ENCODE results near the gene TMEM156. TPM values are rescaled to one million over a fixed set of nuclear protein-coding genes. Genes with fewer than 3 reads are reported as not detected.

TMEM156 gene
- total RNA-seq, 1 donor from 2014 or later: not detected

- H2AFZ ChIP-seq (replicated peaks): peak overlapping the region; percentile 50
- H3K27ac Mint-ChIP-seq: no peak overlapping the region
- no peaks in the 10 kb centered on the region for H3K79me2 ChIP-seq (ENCODE audit: low read depth)
- H3K4me1 ChIP-seq: no peaks in the 10 kb centered on the region
- no peak overlapping the region for H3K4me3 ChIP-seq
- no peaks in the 10 kb centered on the region for H3F3A ChIP-seq (ENCODE audit: low read depth)
- H3K9me3 ChIP-seq (ENCODE audit: low read depth): no peaks in the 10 kb centered on the region
- H3K27ac ChIP-seq: no peak overlapping the region
- TF ChIP-seq, protein P1, sequence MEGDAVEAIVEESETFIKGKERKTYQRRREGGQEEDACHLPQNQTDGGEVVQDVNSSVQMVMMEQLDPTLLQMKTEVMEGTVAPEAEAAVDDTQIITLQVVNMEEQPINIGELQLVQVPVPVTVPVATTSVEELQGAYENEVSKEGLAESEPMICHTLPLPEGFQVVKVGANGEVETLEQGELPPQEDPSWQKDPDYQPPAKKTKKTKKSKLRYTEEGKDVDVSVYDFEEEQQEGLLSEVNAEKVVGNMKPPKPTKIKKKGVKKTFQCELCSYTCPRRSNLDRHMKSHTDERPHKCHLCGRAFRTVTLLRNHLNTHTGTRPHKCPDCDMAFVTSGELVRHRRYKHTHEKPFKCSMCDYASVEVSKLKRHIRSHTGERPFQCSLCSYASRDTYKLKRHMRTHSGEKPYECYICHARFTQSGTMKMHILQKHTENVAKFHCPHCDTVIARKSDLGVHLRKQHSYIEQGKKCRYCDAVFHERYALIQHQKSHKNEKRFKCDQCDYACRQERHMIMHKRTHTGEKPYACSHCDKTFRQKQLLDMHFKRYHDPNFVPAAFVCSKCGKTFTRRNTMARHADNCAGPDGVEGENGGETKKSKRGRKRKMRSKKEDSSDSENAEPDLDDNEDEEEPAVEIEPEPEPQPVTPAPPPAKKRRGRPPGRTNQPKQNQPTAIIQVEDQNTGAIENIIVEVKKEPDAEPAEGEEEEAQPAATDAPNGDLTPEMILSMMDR (IDR thresholded peaks at IDR 0.05): no peak
- no peak for TF ChIP-seq EZH2phosphoT487 (IDR thresholded peaks at IDR 0.05)
- no peak for TF ChIP-seq EZH2 (IDR thresholded peaks at IDR 0.05)
- no peaks in the 10 kb centered on the region for H3K4me1 Mint-ChIP-seq
- no peaks in the 10 kb centered on the region for H3K36me3 ChIP-seq
- no peak overlapping the region for H3K9ac ChIP-seq
- H3K27me3 Mint-ChIP-seq (ENCODE audit: insufficient read depth, low read depth): peaks cover 3% of the 10 kb centered on the region
- no peak overlapping the region for H3K4me2 ChIP-seq
- no peaks in the 10 kb centered on the region for H3K36me3 Mint-ChIP-seq
- no peaks in the 10 kb centered on the region for H3K9me3 Mint-ChIP-seq
- no peak overlapping the region for H3K4me3 Mint-ChIP-seq
- H3K27me3 ChIP-seq: no peaks in the 10 kb centered on the region
- no peaks in the 10 kb centered on the region for H4K20me1 ChIP-seq (ENCODE audit: low read depth)
- DNase-seq (ENCODE audit: low spot score): no peak
These were observed 1.5 kb downstream of the TMEM156 start for GRCh38 chr4:39030725-39031124.

- no peaks in the 10 kb centered on the region for H3K4me1 Mint-ChIP-seq
- Histone ChIP-seq H2AFZ (replicated peaks) (peak overlapping the region; percentile 50), H3K36me3 (no peaks in the 10 kb centered on the region), H3K27ac (no peak overlapping the region), H3K9me3 (ENCODE audit: low read depth) (no peaks in the 10 kb centered on the region), H3K27me3 (no peaks in the 10 kb centered on the region), H3K4me1 (no peaks in the 10 kb centered on the region), H3K4me2 (no peak overlapping the region), H3K79me2 (ENCODE audit: low read depth) (no peaks in the 10 kb centered on the region), H3F3A (ENCODE audit: low read depth) (no peaks in the 10 kb centered on the region), H4K20me1 (ENCODE audit: low read depth) (no peaks in the 10 kb centered on the region), H3K4me3 (no peak overlapping the region), H3K9ac (no peak overlapping the region)
- no peak for DNase-seq (ENCODE audit: low spot score)
- H3K4me3 Mint-ChIP-seq: no peak overlapping the region
- TF ChIP-seq EZH2 (IDR thresholded peaks at IDR 0.05): no peak
- TF ChIP-seq EZH2phosphoT487 (IDR thresholded peaks at IDR 0.05): no peak
- TF ChIP-seq, protein P1 (IDR thresholded peaks at IDR 0.05): no peak
- H3K9me3 Mint-ChIP-seq: no peaks in the 10 kb centered on the region
- H3K27ac Mint-ChIP-seq: no peak overlapping the region
- H3K27me3 Mint-ChIP-seq (ENCODE audit: insufficient read depth, low read depth): peaks cover 3% of the 10 kb centered on the region
- no peaks in the 10 kb centered on the region for H3K36me3 Mint-ChIP-seq
These were observed 2.2 kb downstream of the TMEM156 start for GRCh38 chr4:39029752-39030694.

GRCh38 chr4:39026096-39026495 lies 6.1 kb downstream of the TMEM156 start:
- H3K9me3 ChIP-seq (ENCODE audit: low read depth): no peaks in the 10 kb centered on the region
- H2AFZ ChIP-seq (replicated peaks): no peak overlapping the region
- Mint-ChIP-seq H3K4me1 (no peaks in the 10 kb centered on the region), H3K27me3 (ENCODE audit: insufficient read depth, low read depth) (peaks cover 5% of the 10 kb centered on the region), H3K4me3 (no peak overlapping the region), H3K36me3 (no peaks in the 10 kb centered on the region), H3K9me3 (no peaks in the 10 kb centered on the region), H3K27ac (no peak overlapping the region)
- H3K4me3 ChIP-seq: no peak overlapping the region
- H3K36me3 ChIP-seq: no peaks in the 10 kb centered on the region
- no peaks in the 10 kb centered on the region for H3K79me2 ChIP-seq (ENCODE audit: low read depth)
- H3K4me2 ChIP-seq: no peak overlapping the region
- no peak overlapping the region for H3K9ac ChIP-seq
- TF ChIP-seq, protein P1 (IDR thresholded peaks at IDR 0.05): no peak
- TF ChIP-seq EZH2phosphoT487 (IDR thresholded peaks at IDR 0.05) (no peak), EZH2 (IDR thresholded peaks at IDR 0.05) (no peak)
- DNase-seq (ENCODE audit: low spot score): no peak
- no peaks in the 10 kb centered on the region for H3K4me1 ChIP-seq
- no peaks in the 10 kb centered on the region for H3K27me3 ChIP-seq
- H3K27ac ChIP-seq: no peak overlapping the region
- no peaks in the 10 kb centered on the region for H4K20me1 ChIP-seq (ENCODE audit: low read depth)
- no peaks in the 10 kb centered on the region for H3F3A ChIP-seq (ENCODE audit: low read depth)
